Osteoblast (primary cell): ENCODE measurements around the gene ANAPC13. TPM values are rescaled to one million over a fixed set of nuclear protein-coding genes. Genes with fewer than 3 reads are reported as not detected.

Experiments
- DNase-seq: peaks from one replicate; pipeline ENCODE4 v3.0.0; 2011; ENCODE audit warnings: low spot score, mixed read lengths; ENCODE audit not compliant: insufficient read length; ENCODE audit errors: missing footprints
- H2AFZ ChIP-seq: 2 replicates; pipeline ENCODE4 v1.6.0; 2011; ENCODE audit warnings: mild to moderate bottlenecking, low read length
- H3K27ac ChIP-seq: 2 replicates; pipeline ENCODE4 v1.5.1; 2011; ENCODE audit warnings: mild to moderate bottlenecking, low read depth, low read length, moderate library complexity
- H3K27me3 ChIP-seq: 2 replicates; pipeline ENCODE4 v1.6.0; 2012; ENCODE audit warnings: mild to moderate bottlenecking, control low read depth, inconsistent platforms, low read length, moderate library complexity; ENCODE audit not compliant: insufficient read depth
- H3K36me3 ChIP-seq: 2 replicates; pipeline ENCODE4 v1.5.1; 2011; ENCODE audit warnings: mild to moderate bottlenecking, low read length, control low read depth, moderate library complexity; ENCODE audit not compliant: insufficient read depth
- H3K4me1 ChIP-seq: 2 replicates; pipeline ENCODE4 v1.5.1; 2011; ENCODE audit warnings: mild to moderate bottlenecking, low read length, control low read depth, moderate library complexity; ENCODE audit not compliant: insufficient read depth
- H3K4me2 ChIP-seq: 2 replicates; pipeline ENCODE4 v1.6.0; 2011; ENCODE audit warnings: mild to moderate bottlenecking, low read length; ENCODE audit not compliant: insufficient read depth
- H3K4me3 ChIP-seq: fragments of 200-600 bp; sonication (generic); 3 replicates; pipeline ENCODE4 v1.5.1; 2012; ENCODE audit warnings: mild to moderate bottlenecking, low read length, inconsistent platforms; ENCODE audit not compliant: insufficient read depth
- H3K79me2 ChIP-seq: 2 replicates; pipeline ENCODE4 v1.6.0; 2012; ENCODE audit warnings: mild to moderate bottlenecking, low read length, control low read depth, inconsistent platforms; ENCODE audit not compliant: insufficient read depth
- H3K9me3 ChIP-seq: 2 replicates; pipeline ENCODE4 v1.5.1; 2011; ENCODE audit warnings: low read depth, low read length, control low read depth
- H4K20me1 ChIP-seq: 2 replicates; pipeline ENCODE4 v1.6.0; 2012; ENCODE audit warnings: mild to moderate bottlenecking, low read length, control low read depth; ENCODE audit not compliant: insufficient read depth
- CTCF ChIP-seq: IDR thresholded peaks from 2 replicates; pipeline ENCODE4 v1.5.1; 2011; ENCODE audit warnings: mild to moderate bottlenecking, low read depth, low read length, moderate library complexity; ENCODE audit errors: extremely low read depth
- total RNA-seq: library from RNA; depleted of rRNA; stranded (reverse); fragments of >200 nt; gene quantifications from 2 replicates; pipeline ENCODE4 v1.2.3, GENCODE V29; 2012

The ANAPC13 gene
- total RNA-seq, 1 donor: 68.4 TPM

GRCh38 chr3:134428401-134428800, 57.4 kb downstream of the ANAPC13 start:
- no peaks in the 10 kb centered on the region for H4K20me1 ChIP-seq
- H3K4me3 ChIP-seq: no peak overlapping the region
- H3K36me3 ChIP-seq: no peaks in the 10 kb centered on the region
- no peak overlapping the region for H3K4me2 ChIP-seq
- no peak for DNase-seq
- H3K27ac ChIP-seq: peak overlapping the region; percentile 100
- no peaks in the 10 kb centered on the region for H3K9me3 ChIP-seq
- no peaks in the 10 kb centered on the region for H3K27me3 ChIP-seq
- peaks cover 31% of the 10 kb centered on the region for H3K4me1 ChIP-seq
- no peak for TF ChIP-seq CTCF
- H2AFZ ChIP-seq: peak overlapping the region; percentile 12
- H3K79me2 ChIP-seq: no peaks in the 10 kb centered on the region

Other genes starting within 250 kb of the ANAPC13 start
- 108 and 117 TPM in 2 replicates for gene RYK, start 235.1 kb downstream of the ANAPC13 start, total RNA-seq
- gene AMOTL2, start 111.5 kb downstream of the ANAPC13 start, total RNA-seq: 205 and 300 TPM in 2 replicates
- gene CEP63, start 72 bp upstream of the ANAPC13 start, total RNA-seq: 15.9 and 42.4 TPM in 2 replicates
- gene KY, start 165.0 kb upstream of the ANAPC13 start, total RNA-seq: 2.1 and 3.6 TPM in 2 replicates